GM12801 (cell line): ENCODE measurements around the gene UBAC2.

Experiments
- CTCF ChIP-seq: IDR thresholded peaks from one replicate; pipeline ENCODE4 v1.5.1; 2011; ENCODE audit warnings: control low read depth; ENCODE audit not compliant: insufficient read length; ENCODE audit errors: extremely low read depth

UBAC2 gene

GRCh38 chr13:99264051-99264450 lies 63.4 kb downstream of the UBAC2 start:
- no peak for TF ChIP-seq CTCF

DNA sequence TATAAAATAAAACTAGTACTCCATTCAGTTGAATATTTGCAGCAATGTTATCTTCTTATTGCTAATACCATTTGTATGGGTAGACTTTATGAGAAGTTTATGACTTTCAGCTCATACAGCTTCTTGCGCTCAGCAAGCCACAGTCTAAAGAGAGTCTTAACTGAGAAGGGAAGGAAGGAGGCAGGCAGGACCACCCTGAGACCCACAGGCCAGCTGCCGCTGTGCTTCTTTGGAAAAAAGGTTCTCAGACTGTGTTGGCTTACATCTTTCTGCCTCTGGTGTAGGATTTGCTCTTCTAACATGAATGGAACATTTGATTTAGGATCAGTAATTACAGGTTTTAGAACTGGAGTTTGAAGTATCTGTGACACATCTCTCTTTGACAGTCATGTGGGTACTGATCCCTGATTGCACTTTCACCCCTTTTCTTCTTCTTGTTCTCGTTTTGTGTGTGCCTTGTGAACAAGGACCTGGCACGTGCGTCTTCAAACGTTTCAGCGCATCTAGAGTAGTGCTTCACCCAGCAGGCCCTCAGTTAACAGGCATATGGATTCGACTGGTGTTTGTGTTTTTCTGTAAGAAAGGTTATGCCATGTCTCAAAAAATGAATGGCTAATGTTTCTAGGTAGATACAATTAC lies 64.6 kb downstream of the UBAC2 start:
- no peak for TF ChIP-seq CTCF

DNA sequence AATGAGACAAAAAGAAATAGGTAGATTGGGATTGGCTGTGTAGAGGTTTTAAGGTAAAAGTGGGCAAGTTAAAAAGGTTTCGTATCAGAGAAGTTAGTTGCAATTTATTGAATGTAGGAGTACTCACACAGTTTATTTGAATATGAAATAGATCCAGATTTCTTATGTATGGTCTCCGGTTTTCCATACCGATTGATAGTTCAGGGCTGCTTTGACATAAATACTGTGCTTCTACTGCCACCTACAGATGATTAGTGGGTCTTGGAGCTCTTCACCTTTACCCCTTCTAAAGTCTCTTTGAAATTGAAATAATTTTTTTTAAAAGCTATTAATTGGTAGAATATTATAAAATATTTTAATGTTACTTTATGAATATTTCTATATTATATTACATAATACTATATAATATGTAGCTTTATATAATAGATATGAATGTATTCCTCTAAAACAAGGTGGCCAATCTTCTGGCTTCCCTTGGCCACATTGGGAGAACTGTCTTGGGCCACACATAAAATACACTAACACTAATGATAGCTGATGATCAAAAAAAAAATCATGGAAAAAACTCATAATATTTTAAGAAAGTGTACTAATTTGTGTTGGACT lies 65.3 kb downstream of the UBAC2 start:
- no peak for TF ChIP-seq CTCF

DNA sequence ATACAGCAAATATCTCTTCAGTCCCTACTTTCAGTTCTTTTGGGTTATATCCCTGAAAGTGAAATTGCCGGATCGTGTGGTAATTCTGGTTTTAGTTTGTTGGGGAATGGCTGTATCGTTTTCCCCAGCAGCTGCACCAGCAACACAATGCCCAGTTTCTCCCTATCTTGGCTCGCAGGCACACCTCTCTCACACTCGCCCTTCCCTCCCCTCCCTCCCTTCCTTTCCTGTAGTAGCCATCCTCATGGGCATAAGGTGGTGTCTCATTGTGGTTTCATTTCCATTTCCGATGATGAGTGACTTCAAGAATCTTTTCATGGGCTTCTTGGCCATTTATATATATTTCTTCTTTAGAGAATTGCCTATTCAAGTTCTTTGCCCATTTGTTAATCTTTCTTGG lies 66.2 kb downstream of the UBAC2 start:
- no peak for TF ChIP-seq CTCF

GRCh38 chr13:99267927-99268326 lies 67.3 kb downstream of the UBAC2 start:
- no peak for TF ChIP-seq CTCF

GRCh38 chr13:99268822-99269221 lies 68.2 kb downstream of the UBAC2 start:
- TF ChIP-seq CTCF = no peak

DNA sequence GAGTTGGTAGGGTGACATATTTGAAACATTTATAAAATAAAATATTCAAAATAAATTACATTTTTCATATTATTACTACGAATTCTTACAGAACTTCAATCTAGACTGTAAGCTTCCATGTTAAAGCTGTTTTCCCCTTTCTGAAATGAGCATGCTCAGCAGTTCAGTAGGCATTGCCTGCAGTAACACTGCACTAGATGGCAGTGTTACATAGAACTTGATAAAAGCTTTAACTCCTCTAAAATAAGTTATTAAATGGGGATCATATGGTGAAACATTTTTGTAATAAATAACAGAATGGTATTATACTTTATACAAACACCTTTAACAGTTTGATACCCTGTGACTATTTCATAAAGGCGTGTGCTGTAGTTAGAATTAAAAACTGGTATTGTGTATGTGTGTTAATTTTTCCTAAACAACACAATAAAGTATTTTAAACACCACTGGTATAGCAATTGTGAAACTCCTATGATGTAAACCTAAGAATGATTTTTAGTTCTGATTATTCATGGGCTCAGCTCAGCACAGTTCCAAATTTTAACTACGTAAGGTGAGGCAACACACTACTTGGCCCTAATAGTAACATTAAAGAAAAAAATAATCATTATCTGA lies 69.1 kb downstream of the UBAC2 start:
- no peak for TF ChIP-seq CTCF
